ENCODE results near the gene MUC12. TPM values are rescaled to one million over a fixed set of nuclear protein-coding genes. Genes with fewer than 3 reads are reported as not detected.

Gene MUC12
- total and polyA plus RNA-seq, 2 donors (not counting 3 experiments of a cell fraction or from before 2014, with no cell fraction given), result not detected

- H3K36me3 ChIP-seq (ENCODE audit: control insufficient read depth in 2 of 2, extremely low read depth in 1 of 2, insufficient read depth in 2 of 2, low read length in 2 of 2), result no peaks in the 10 kb centered on the region
- no peaks in the 10 kb centered on the region for H4K20me1 ChIP-seq (replicated peaks; ENCODE audit: control insufficient read depth, extremely low read depth, insufficient read depth, low read length)
- no peak for DNase-seq (ENCODE audit: low read depth, low spot score)
- intact Hi-C loops (cut with micrococcal nuclease), result no loop called here
- no peak overlapping the region for H3K4me3 ChIP-seq (replicated peaks in 1 of 3; ENCODE audit: insufficient read depth in 1 of 3, low read depth in 1 of 3, low read length in 3 of 3)
- H3K4me1 ChIP-seq (ENCODE audit: control insufficient read depth, extremely low read depth, insufficient read depth, low read length), result no peaks in the 10 kb centered on the region
- H3K79me2 ChIP-seq (ENCODE audit: control insufficient read depth, insufficient read depth, low read length), result no peaks in the 10 kb centered on the region
- no peak for FAIRE-seq
- no peaks in the 10 kb centered on the region for H3K9me1 ChIP-seq (replicated peaks; ENCODE audit: control insufficient read depth, extremely low read depth, insufficient read depth, low read length)
- H3K27ac ChIP-seq (ENCODE audit: insufficient read depth, low read depth, low read length), result no peak overlapping the region
- H3K9ac ChIP-seq (replicated peaks; ENCODE audit: extremely low read depth, insufficient read depth, low read length), result no peak overlapping the region
- H3K27me3 ChIP-seq (ENCODE audit: control insufficient read depth in 2 of 2, insufficient read depth in 2 of 2, low read length in 2 of 2), result peaks cover 6 to 9% of the 10 kb centered on the region in 2 experiments
- POLR2A ChIA-PET, result no interaction called here
- no peak overlapping the region for H3K4me2 ChIP-seq (ENCODE audit: insufficient read depth, low read length)
- BruUV-seq (replicated peaks), result no TSS peak
- H2AFZ ChIP-seq (ENCODE audit: low read depth, low read length), result no peak overlapping the region
- no peaks in the 10 kb centered on the region for H3K9me3 ChIP-seq (replicated peaks; ENCODE audit: control insufficient read depth, insufficient read depth, low read length)
- dilution Hi-C loops (cut with MboI; ENCODE audit: extremely low pct_ligation_motif_present, low sequenced_read_pairs), result no loop called here
- no peak for TF ChIP-seq MAX (IDR thresholded peaks at IDR 0.05; ENCODE audit: insufficient read depth, insufficient read length)
- no peak for TF ChIP-seq CTCF (IDR thresholded peaks at IDR 0.05; ENCODE audit: extremely low read depth in 1 of 2, insufficient read depth in 1 of 2, low read depth in 1 of 2, low read length in 2 of 2)
- no peak for TF ChIP-seq EZH2 (IDR thresholded peaks at IDR 0.05; ENCODE audit: borderline replicate concordance, low read depth, low read length, severe bottlenecking)
- TF ChIP-seq FOS (IDR thresholded peaks at IDR 0.05; ENCODE audit: borderline replicate concordance, insufficient read depth, low read length), result no peak
- no peak for TF ChIP-seq POLR2AphosphoS5 (IDR thresholded peaks at IDR 0.05; ENCODE audit: insufficient read depth, low read depth, low read length)
- TF ChIP-seq JUN (IDR thresholded peaks at IDR 0.05; ENCODE audit: borderline replicate concordance, insufficient read depth, insufficient read length, low read depth), result no peak
- TF ChIP-seq POLR2A (IDR thresholded peaks at IDR 0.05; ENCODE audit: low read depth, low read length), result no peak
- TF ChIP-seq GATA2 (IDR thresholded peaks at IDR 0.05; ENCODE audit: insufficient read depth, insufficient read length, low read depth, low read length), result no peak
- TF ChIP-seq MYC (IDR thresholded peaks at IDR 0.05; ENCODE audit: low read depth, low read length), result no peak
- CTCF ChIA-PET, result interaction anchor here (0.5 kb wide), 1 partner anchor 297 kb away, joined by 3 read pairs; no protein-coding TSS in a partner anchor
Observed at GRCh38 chr7:100972002-100972347, 2.6 kb downstream of the MUC12 start.

All from endothelial cell of umbilical vein (primary cell).